Testis (tissue), 3 donors: Measurements from ENCODE around the gene ZNF678. TPM values are rescaled to one million over a fixed set of nuclear protein-coding genes. Genes with fewer than 3 reads are reported as not detected.

Experiments used
- DNase-seq: peaks from one replicate; pipeline ENCODE4 v3.0.0-alpha.2; 2019
- H3K27ac ChIP-seq, 2 donors: fragments of 200-600 bp; sonication (generic); one replicate each; pipeline ENCODE4 v1.5.1; 2019
- H3K27me3 ChIP-seq: fragments of 200-600 bp; sonication (generic); one replicate; pipeline ENCODE4 v1.5.1; 2019
- H3K36me3 ChIP-seq: fragments of 200-600 bp; sonication (generic); one replicate; pipeline ENCODE4 v1.5.1; 2017; ENCODE audit warnings: low read depth; ENCODE audit errors: missing control alignments
- H3K4me1 ChIP-seq: fragments of 200-600 bp; sonication (generic); one replicate; pipeline ENCODE4 v1.5.1; 2019
- H3K4me3 ChIP-seq, 2 donors: fragments of 200-600 bp; sonication (generic); one replicate each; pipeline ENCODE4 v1.5.1; 2017 to 2019
- H3K9me3 ChIP-seq: fragments of 200-600 bp; sonication (generic); one replicate; pipeline ENCODE4 v1.5.1; 2017
- POLR2A ChIP-seq: fragments of 450-650 bp; IDR thresholded peaks from one replicate; pipeline ENCODE4 v1.6.1; 2017; ENCODE audit warnings: antibody characterized with exemption, mild to moderate bottlenecking, moderate library complexity
- WGBS, 2 donors: methylation state at CpG; one replicate each; pipeline ENCODE4 v1.1.5; 2018; 5-methylcytosine and 5-hydroxymethylcytosine counted together
- intact Hi-C: fragments of 100-400 bp; cut with DNase I; formaldehyde crosslinking; loops from one replicate; pipeline ENCODE4 v1.15.1; 2023; ENCODE audit warnings: low total_unique reads
- polyA plus RNA-seq: library from polyadenylated mRNA; stranded (reverse); fragments of 350-450 nt; fragmentation: Illumina TruSeq; extraction: RNeasy Lipid Tissue Mini Kit (QIAGEN cat#74804); gene quantifications from one replicate; pipeline ENCODE4 v1.2.3, GENCODE V29; 2014; ENCODE audit warnings: low read depth, low replicate concordance; ENCODE audit not compliant: insufficient read depth
- total RNA-seq, 2 donors: library from RNA; depleted of rRNA; stranded (reverse); fragments of >200 nt; gene quantifications; one replicate each; pipeline ENCODE4 v1.2.3, GENCODE V29; 2016
- TF ChIP-seq, protein P1 (sequence below), 3 experiments: fragments of 450-650 bp in 2 of 3; fragments of 200-600 bp in 1 of 3; sonication (generic) in 1 of 3; IDR thresholded peaks; one replicate each; pipeline ENCODE4 v1.5.1; 2016 to 2019; ENCODE audit warnings: antibody characterized with exemption in 3 of 3, mild to moderate bottlenecking in 2 of 3, moderate library complexity in 1 of 3

ZNF678 gene
- total and polyA plus RNA-seq, 3 donors from 2014 or later = 3.2 to 18.6 (median 12.8) TPM

GRCh38 chr1:227654431-227654830 is 91.1 kb downstream of the ZNF678 start:
- Histone ChIP-seq H3K27me3 (no peaks in the 10 kb centered on the region), H3K9me3 (no peaks in the 10 kb centered on the region), H3K27ac (no peak overlapping the region), H3K4me3 (no peak overlapping the region), H3K4me1 (no peaks in the 10 kb centered on the region), H3K36me3 (no peaks in the 10 kb centered on the region)
- 93 to 96% methylated on average over 2 of the region's 2 CpGs for WGBS, 2 donors
- TF ChIP-seq, protein P1, sequence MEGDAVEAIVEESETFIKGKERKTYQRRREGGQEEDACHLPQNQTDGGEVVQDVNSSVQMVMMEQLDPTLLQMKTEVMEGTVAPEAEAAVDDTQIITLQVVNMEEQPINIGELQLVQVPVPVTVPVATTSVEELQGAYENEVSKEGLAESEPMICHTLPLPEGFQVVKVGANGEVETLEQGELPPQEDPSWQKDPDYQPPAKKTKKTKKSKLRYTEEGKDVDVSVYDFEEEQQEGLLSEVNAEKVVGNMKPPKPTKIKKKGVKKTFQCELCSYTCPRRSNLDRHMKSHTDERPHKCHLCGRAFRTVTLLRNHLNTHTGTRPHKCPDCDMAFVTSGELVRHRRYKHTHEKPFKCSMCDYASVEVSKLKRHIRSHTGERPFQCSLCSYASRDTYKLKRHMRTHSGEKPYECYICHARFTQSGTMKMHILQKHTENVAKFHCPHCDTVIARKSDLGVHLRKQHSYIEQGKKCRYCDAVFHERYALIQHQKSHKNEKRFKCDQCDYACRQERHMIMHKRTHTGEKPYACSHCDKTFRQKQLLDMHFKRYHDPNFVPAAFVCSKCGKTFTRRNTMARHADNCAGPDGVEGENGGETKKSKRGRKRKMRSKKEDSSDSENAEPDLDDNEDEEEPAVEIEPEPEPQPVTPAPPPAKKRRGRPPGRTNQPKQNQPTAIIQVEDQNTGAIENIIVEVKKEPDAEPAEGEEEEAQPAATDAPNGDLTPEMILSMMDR (IDR thresholded peaks at IDR 0.05) = no peak
- TF ChIP-seq POLR2A = no peak
- no peak for DNase-seq
- intact Hi-C loops = no loop called here

DNA sequence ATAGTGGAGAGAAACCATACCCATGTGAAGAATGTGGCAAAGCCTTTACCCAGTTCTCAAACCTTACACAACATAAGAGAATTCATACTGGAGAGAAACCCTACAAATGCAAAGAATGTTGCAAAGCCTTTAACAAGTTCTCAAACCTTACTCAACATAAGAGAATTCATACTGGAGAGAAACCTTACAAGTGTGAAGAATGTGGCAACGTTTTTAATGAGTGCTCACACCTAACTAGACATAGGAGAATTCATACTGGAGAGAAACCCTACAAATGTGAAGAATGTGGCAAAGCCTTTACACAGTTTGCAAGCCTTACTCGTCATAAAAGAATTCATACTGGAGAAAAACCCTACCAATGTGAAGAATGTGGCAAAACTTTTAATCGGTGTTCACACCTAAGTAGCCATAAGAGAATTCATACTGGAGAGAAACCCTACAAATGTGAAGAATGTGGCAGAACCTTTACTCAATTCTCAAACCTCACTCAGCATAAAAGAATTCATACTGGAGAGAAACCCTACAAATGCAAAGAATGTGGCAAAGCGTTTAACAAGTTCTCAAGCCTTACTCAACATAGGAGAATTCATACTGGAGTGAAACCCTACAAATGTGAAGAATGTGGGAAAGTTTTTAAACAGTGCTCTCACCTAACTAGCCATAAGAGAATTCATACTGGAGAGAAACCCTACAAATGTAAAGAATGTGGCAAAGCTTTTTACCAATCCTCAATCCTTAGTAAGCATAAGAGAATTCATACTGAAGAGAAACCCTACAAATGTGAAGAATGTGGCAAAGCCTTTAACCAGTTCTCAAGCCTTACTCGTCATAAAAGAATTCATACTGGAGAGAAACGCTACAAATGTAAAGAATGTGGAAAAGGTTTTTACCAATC is 91.7 kb downstream of the ZNF678 start:
- Histone ChIP-seq H3K36me3 (no peaks in the 10 kb centered on the region), H3K27me3 (no peaks in the 10 kb centered on the region), H3K27ac (no peak overlapping the region), H3K9me3 (no peaks in the 10 kb centered on the region), H3K4me3 (no peak overlapping the region), H3K4me1 (no peaks in the 10 kb centered on the region)
- TF ChIP-seq, protein P1 (IDR thresholded peaks at IDR 0.05) = no peak
- TF ChIP-seq POLR2A = no peak
- intact Hi-C loops = no loop called here
- DNase-seq = no peak
- 91 to 95% methylated on average over 6 of the region's 6 CpGs for WGBS, 2 donors

GRCh38 chr1:227661495-227661894 is 98.1 kb downstream of the ZNF678 start:
- Histone ChIP-seq H3K9me3 (no peaks in the 10 kb centered on the region), H3K36me3 (no peaks in the 10 kb centered on the region), H3K27me3 (no peaks in the 10 kb centered on the region), H3K27ac (no peak overlapping the region), H3K4me3 (no peak overlapping the region), H3K4me1 (no peaks in the 10 kb centered on the region)
- intact Hi-C loops = no loop called here
- TF ChIP-seq, protein P1 (IDR thresholded peaks at IDR 0.05) = no peak
- no peak for TF ChIP-seq POLR2A
- no peak for DNase-seq

DNA sequence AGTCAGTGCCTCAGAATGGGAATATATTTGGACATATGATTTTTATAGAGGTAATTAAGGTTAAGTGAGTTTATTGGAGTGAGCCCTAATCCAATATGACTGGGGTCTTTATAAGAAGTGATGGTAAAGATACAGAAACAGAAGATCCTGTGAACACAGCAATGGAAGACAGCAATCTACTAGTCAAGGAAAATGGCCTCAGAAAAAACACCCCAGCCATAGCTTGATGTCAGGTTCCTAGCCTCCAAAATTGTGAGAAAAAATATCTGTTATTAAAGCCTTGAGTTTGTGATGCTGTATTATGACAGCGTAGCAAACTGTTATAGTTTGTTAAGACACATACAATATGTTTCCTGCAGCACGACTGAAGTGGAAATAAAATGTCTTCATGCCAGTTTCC is 99.6 kb downstream of the ZNF678 start:
- WGBS, 2 donors = 83 to 92% methylated on average over 2 of the region's 2 CpGs
- no peaks in the 10 kb centered on the region for H3K36me3 ChIP-seq
- intact Hi-C loops = no loop called here
- TF ChIP-seq, protein P1 (IDR thresholded peaks at IDR 0.05) = no peak
- no peak for TF ChIP-seq POLR2A
- H3K27ac ChIP-seq = no peak overlapping the region
- DNase-seq = no peak
- H3K4me3 ChIP-seq = no peak overlapping the region
- H3K9me3 ChIP-seq = no peaks in the 10 kb centered on the region
- no peaks in the 10 kb centered on the region for H3K27me3 ChIP-seq
- H3K4me1 ChIP-seq = no peaks in the 10 kb centered on the region

DNA sequence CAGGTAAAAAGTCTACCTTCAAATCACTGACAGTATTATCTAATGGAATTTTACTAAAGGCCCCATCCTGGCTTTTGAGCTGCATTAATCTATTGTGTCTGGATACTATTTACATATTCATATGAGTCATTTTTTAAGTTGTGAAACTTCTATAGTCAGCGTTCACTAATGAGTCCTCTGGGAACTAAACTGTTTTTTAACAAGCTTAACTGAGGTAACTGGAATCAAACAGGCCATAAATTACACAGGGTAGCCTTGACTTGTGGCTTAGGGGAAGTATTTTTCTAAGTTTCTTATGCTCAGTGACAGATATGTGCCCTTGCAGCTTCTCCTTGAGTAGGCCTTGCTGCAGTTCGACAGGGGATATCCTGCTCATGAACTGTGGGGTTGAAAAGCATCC is 102.9 kb downstream of the ZNF678 start:
- Histone ChIP-seq H3K36me3 (no peaks in the 10 kb centered on the region), H3K4me1 (no peaks in the 10 kb centered on the region), H3K4me3 (no peak overlapping the region), H3K9me3 (no peaks in the 10 kb centered on the region), H3K27me3 (no peaks in the 10 kb centered on the region), H3K27ac (no peak overlapping the region)
- intact Hi-C loops = no loop called here
- 46 to 59% methylated on average over 2 of the region's 2 CpGs for WGBS, 2 donors
- no peak for DNase-seq
- TF ChIP-seq, protein P1 (IDR thresholded peaks at IDR 0.05) = no peak
